Activated CD8-positive, alpha-beta memory T cell treated with anti-CD3 and anti-CD28 coated beads for 36 hours (primary cell): ENCODE data around the gene MACROH2A1. TPM values are rescaled to one million over a fixed set of nuclear protein-coding genes. Genes with fewer than 3 reads are reported as not detected.

ENCODE experiments used
- CTCF ChIA-PET: fragments of 350-600 bp; sonication (Branson Sonifier 250); formaldehyde crosslinking; loops from one replicate; lab custom pipeline; 2021; ENCODE audit warnings: antibody characterized with exemption; lab: Charles Lee
- POLR2A ChIA-PET: fragments of 350-600 bp; sonication (Branson Sonifier 250); formaldehyde crosslinking; loops from one replicate; lab custom pipeline; 2021; ENCODE audit warnings: antibody characterized with exemption; lab: Charles Lee
- total RNA-seq, 2 experiments: library from RNA; stranded (reverse); gene quantifications; one replicate each; pipeline ENCODE4 v1.2.3, GENCODE V29; 2021

The MACROH2A1 gene
- 100 to 1,000 TPM; 198 to 201 TPM for total RNA-seq

DNA sequence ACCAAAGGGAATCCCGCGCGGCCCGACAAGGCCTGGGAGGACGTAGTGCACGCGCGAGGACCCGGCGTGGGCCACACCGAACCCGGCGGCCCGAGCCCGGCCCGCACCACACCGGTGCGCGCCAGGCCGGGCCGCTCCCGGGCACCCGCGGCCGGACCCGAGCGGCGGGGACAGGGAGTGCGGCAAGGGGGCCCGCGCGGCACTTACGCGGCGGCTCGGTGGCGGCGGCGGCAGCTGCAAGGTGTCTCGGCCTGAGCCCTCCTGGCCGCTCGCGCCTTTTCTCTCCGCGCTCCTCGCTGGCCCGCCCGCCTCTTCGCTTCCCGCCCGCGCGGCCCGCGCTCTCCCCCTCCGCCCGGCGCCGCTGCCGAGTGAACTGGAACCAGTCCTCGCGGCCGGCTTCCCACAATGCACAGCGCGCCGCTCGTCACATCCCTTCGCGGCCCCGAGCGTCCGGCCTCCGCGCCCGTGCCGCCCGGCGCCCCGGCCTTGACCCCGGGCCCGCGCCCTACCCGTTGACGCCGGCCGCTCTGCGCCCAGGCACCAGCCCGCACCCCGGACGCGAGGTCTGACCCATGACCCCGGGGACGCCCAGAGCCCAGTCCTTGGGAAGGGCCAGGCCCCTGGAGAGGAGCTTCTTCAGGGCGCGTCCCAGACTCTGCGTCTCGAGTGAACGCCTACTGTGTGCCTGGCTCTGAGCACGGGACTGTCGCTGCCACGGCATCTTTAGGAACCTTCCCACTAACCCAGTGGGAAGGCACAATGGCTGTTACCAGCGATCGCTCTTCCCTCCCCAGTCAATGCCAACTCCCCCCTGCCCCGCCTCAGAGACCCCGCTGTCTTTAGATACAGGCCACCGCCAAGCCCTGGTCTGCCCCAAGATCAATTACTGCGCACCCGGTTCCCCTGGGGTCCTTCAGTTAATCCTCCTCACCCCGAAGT lies at the start of gene MACROH2A1:
Gene MACROH2A1, minus strand, starts transcription at position 377 of the 939 bp plus-strand sequence. CDS start 10,138 bp downstream, outside the sequence.
- ChIA-PET POLR2A (no interaction called here), CTCF (interaction anchor here (0.8 kb wide), 1 partner anchor 27 kb away, joined by 3 read pairs; no protein-coding TSS in a partner anchor)

DNA sequence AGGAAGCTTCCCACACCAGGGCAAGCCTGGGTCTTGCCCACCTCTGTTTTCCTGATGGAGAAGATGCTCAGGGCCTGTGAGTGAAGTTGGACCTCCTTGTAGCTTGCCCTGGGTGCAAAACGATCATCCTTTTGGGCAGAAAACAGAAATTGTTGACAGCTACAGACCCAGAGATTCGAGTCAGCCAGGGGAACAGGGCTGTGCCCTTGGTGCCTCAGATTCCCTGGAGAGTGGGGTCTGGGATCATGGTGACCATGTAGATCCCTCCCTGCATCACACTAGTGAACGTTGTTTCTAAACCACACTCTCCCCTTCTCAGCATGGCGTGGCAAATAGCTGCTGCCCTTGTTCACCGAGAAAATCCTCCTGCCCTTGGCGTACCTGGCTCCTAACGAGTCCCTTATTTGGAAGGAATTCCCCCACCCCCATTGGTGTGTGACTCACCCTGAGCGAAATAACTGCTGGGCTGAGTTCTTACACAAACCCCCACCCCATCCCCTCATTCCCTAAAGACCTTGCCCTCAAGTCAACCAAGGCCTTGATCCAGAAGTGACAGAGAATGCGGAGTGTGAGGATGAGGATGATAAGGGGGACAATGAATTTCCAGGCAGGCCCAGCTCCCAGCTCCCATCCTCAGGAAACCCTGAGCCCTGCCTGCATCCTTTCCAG lies 49.2 kb upstream of the MACROH2A1 start:
- POLR2A ChIA-PET: no interaction called here
- CTCF ChIA-PET: interaction anchor here (1.2 to 1.8 kb wide), 2 partner anchors 9 to 17 kb away, joined by 6 to 7 read pairs; no protein-coding TSS in a partner anchor

DNA sequence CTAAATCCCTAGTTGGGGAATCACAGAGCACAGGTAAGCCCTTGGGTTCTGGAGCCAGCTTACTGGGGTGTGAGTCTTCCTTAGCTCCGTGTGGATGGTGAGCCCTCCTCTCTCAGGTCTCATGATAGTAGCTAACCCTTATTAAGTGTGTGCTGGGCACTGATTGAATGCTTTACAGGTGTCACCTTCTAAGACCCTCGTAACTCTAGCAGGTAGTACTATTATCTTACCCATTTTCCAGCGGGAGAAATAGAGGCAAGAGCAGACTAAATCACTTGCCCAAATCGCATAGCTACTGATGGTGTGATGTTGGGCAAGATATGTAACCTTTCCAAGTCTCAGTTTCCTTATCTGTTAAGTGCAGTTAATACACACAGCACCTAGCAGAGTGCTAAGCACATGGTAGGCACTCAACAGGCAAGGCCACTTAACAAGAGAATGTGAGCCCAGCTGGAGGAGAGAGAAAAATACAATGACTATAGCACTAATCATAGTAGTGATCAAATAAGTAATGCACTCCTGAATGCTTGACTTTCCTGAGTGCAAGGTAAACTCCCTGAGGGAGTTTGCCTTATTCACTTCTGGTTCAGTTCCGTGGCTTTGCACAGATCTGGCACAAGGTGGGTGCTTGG lies 48.4 kb upstream of the MACROH2A1 start, which contains the start of gene DCANP1:
Gene DCANP1, minus strand, starts transcription at position 51 of the 632 bp plus-strand sequence. CDS start 240 bp downstream, outside the sequence.
- POLR2A ChIA-PET: no interaction called here
- CTCF ChIA-PET: no interaction called here

DNA sequence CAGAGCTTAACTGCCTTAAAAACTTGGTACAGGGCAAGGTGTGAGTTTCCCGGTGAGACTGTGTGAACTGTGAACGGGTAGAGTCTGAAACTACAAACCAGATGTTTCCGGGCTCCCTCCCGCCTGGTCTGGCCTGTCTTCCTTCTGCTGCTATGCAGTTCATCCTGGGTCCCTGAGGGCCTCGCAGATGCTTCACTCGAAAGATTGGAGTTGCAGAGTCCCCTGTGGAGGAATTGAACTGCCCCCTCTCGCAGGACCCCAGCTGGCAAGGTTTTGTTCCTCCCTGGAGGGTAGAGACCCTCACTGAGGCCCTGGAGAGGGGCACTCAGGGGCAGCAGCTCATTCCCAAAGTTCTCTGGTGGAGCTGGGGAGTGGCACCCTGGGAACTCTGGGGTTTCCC lies 47.6 kb upstream of the MACROH2A1 start:
- ChIA-PET CTCF (no interaction called here), POLR2A (no interaction called here)

DNA sequence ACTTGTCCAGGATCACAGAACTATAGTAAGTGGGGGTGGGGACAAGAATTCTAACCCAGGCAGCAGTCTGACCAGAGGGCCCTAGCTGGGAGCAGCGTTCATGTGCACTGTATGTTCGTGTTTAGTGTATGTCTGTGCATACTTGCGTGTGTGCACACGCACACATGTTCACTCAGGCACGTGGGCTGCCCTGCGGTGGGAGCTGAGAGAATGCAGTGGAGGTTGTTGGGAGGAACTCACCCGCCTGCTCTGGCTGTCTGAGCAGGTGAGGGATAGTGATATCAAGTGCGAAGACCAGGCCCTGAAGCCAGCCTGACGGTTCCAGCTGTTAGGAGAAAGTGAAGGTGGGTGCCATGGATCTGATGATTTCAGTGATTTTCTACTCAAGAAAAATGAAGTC lies 47.2 kb upstream of the MACROH2A1 start:
- ChIA-PET CTCF (no interaction called here), POLR2A (no interaction called here)

DNA sequence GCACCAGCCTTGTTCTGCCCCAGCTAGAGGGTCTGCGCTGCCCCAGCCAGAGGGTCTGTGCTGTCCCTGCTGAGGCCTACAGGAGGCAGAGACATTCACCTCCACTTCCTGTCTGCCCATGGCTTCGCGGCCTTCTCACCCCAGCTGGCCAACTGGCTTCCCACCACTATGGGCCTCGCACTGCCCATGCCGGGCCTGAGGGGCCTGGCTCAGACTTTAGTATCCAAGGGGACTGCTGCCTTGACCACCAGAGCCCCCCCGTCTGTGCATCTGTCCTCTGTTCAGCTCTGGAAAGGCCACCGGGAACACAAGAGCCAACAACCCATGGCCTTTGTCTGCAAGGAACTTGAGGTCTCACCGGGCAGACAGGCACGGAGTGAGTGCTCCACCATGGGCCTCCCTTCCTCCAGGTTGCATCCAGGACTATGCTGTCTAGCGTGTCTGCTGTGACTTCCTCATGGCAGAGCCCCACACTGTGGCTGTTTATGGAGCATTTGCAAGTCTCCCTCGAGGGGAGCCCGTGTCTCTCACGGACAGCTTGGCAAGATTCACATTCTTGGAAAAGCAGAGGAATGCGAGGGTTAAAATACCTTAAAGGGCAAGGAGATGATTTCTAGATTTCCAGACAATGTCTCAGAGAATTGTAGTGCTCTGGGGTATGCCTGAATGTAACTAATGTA lies 46.4 kb upstream of the MACROH2A1 start:
- ChIA-PET CTCF (no interaction called here), POLR2A (no interaction called here)

DNA sequence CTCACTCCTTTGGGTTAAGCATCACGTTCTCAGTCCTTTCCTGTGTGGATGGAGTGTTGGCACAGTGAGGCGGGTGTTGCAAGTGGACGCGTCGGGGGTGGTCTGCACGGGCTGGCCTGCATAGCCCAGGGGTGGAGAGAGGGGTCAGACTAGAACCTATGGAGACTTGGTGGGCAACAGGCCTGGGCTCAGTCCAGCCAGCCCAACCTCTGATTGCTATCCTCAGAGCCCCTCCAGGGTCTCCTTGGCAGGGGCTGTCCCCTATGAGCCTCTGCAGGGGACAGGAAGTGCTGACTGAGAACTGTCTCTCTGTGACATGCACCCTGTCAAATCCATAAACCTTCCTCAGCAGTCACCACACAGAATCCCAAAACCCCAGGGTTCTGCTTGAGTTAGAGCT lies 45.9 kb upstream of the MACROH2A1 start:
- POLR2A ChIA-PET: no interaction called here
- CTCF ChIA-PET: no interaction called here

DNA sequence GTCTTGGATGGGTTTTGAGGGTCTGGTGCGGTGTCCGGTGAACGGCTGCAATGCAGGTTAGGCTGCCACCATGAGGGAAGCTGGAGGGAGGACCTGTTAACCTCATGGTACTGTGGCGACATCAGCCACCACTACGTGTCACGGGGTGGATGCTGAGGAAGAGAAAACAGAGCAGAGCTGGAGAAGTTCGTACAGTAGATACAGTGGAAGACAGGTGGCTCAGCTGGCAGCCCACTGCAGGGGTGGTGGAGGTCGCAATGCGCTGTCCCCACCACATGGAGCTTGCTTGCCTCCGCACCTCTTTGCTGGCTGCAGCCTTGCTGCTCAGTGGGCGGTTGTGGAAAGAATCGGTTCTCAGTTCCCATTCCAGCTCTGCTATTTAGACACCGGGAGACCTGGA lies 45.3 kb upstream of the MACROH2A1 start:
- ChIA-PET CTCF (no interaction called here), POLR2A (no interaction called here)

DNA sequence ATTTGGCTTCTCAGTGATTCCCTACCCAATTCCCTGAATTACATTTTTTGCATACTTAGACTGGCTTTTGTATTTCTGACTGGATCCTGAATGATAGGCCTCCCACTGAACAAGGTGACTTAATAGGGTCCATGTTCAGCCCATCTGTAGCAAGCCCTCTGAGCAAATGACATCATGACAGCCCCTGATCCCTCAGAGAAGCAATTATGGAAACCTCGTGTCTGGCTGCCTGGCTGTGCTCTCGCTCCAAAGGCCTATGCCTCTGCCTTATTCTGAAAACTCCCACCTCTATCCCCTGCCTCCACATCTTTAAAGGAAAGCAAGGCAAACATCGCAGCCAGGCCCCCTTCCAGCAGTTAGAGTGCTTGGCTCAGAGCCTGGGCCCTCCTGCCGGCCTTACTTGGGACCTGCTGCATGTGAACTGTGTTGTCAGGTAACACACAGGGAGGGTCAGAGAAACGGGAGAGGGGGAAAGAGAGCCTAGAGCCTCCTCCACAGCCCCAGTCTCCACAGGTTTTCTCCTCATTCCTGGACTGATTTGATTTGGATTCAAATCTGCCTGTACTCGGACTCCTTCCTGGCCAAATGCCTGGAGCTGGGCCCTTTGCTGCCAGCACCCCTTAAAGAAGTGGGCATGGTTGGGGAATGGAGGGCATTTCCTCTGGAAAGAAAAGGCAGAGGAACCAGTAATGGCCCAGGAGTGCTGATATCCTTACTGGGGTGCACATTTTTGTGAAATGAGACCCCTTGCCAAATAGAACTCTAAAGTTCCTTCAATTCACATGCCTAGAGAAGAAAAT lies 44.3 kb upstream of the MACROH2A1 start:
- CTCF ChIA-PET: no interaction called here

DNA sequence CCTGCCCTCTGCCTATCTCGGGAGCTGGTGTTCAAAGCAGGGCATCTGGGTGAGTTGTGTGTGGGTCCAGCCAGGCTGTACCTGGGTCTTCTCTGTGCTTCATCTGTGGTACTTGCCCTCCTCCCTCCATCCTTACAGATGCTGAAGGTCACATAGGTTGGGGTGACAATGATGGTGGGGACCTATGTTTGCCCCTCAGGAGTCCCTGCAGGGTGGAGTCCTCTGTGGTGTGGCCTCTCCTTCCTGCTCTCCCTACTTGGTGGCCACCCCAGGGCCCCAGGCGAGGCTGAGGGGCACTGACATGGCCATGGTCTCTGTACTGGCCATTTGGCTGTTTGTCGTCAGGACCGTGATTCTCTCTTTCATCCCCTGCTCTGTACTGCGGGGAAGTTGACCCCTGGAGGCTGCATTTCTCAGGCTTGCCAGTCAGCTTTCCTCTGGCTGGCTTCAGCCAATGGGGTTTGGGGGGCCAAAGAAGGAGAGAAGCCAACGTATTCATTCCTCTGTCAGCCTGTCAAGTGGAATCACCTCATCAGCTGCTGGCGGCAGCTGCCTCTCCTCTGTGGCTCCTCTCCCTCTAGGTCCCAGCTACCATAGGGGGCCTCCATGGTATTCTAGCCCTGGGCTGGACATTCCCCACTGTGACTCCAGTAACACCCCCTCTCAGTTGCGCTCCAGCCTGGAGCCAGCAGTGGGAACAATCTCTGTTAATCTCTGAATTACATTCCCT lies 43.6 kb upstream of the MACROH2A1 start:
- POLR2A ChIA-PET: no interaction called here
- CTCF ChIA-PET: no interaction called here

More for the DNA sequence above, 44.3 kb upstream of the MACROH2A1 start:
- POLR2A ChIA-PET: no interaction called here

DNA sequence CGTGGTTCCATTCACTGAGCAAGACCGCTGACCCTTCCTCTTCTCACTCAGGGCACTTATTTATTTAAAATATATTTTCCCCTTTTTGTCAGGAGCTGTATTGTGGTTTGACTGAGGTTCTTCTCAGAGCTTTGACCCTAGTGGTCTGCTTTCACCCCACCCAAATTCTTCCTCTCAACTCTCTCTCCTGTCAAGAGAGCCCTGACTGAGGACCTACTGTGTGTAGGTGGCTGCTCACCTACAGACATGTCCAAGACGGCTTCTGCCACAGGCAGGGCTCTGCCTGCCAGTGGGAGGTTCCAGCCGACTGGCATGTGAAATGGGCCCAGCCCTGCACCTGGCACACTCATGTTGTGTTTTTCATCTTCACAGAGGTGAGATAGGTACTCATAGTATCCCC lies 42.9 kb upstream of the MACROH2A1 start:
- CTCF ChIA-PET: no interaction called here

DNA sequence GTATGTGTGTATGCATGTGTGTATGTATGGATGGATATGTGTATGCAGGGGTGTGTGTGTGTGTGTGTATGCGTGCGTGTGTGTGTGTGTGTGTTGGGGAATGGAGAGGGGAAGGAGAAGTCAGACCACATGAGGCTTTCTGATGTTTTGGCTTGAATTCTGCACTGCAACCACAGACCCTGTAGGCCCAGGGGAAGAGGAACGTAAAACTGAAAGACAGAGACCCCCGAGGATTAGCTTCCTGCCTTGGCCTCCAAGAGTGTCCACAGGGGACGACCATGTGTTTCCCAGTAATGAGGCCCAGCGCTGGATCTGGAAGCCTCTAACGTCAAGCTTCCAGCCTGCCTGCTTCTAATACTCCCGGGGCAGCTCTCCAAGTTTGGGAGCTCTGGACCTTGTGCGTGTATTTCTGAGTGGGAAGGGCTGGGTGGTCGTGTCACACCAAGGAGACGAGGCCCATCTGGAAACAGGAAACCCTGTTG lies 42.4 kb upstream of the MACROH2A1 start:
- CTCF ChIA-PET: no interaction called here

More for the DNA sequence above, 42.9 kb upstream of the MACROH2A1 start:
- POLR2A ChIA-PET: no interaction called here

DNA sequence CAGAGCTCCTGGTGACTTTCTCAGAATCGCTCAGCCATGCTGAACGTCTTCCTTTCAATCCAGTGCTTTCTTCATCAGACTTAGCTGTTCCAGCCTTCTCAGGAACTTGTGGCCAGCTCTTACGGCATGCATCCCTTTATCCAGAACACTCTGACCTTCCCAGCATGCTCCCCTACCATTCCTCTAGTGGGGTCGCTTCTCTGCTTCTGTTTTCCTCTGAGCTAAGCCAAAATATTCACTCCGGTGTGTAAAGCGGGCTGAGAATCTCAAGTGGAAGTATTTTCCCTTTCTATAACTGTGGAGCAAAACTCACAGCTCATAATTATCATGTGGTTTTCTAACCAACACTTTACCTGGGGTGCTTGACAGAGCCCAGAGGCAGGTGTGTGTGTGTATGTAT lies 41.9 kb upstream of the MACROH2A1 start:
- ChIA-PET CTCF (interaction anchor here (1.4 kb wide), 1 partner anchor 15 kb away, joined by 5 read pairs; no protein-coding TSS in a partner anchor), POLR2A (no interaction called here)

More for the DNA sequence above, 42.4 kb upstream of the MACROH2A1 start:
- POLR2A ChIA-PET: no interaction called here

DNA sequence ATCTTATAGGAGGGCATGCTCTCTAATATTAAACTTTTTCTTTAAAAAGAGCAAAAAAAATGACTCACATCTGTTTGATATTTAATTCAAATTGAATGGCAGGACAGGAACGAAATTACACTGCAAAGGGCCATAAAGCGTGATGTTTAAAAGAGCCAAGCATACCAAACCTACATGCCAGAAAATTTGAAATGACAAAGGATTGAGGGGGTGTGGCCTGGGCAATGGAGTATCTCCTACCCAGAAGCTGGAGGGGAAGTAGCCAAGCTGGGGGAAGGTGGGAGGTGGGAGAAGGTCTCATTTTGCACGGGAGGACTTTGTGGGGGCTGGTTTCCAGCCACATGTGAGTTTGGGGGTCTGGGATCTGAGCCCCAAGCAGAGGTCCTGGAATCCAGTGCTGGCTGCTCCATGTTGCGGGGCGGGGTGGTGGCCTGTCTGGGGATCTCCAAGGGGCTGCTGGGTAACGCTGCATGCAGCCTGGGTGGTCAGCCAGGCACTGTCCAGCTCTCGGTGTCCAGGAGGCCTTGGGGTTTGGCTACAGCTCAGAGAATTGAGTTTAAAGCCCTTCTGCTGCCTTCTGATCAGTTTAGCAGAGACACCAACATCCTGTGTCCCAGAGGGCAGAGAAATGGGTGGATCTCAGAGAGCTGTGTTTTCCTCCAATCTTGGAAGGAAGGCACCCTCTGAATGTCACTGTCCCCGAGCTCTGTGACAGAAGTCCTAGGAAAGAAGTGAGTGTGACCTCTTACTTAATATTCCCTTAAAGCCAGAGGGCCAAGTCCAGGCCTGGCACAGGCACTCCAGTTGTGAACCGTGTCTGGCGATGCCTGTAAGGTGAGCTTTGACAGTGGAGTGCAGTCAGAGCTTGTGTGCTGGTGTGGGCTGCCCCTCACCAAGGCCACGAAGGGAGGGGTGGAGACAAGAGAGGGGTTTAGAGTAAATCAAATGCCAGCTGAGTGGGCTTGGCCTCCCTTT lies 40.5 kb upstream of the MACROH2A1 start:
- ChIA-PET POLR2A (no interaction called here), CTCF (interaction anchor here (1.4 kb wide), 1 partner anchor 14 kb away, joined by 5 read pairs; no protein-coding TSS in a partner anchor)

DNA sequence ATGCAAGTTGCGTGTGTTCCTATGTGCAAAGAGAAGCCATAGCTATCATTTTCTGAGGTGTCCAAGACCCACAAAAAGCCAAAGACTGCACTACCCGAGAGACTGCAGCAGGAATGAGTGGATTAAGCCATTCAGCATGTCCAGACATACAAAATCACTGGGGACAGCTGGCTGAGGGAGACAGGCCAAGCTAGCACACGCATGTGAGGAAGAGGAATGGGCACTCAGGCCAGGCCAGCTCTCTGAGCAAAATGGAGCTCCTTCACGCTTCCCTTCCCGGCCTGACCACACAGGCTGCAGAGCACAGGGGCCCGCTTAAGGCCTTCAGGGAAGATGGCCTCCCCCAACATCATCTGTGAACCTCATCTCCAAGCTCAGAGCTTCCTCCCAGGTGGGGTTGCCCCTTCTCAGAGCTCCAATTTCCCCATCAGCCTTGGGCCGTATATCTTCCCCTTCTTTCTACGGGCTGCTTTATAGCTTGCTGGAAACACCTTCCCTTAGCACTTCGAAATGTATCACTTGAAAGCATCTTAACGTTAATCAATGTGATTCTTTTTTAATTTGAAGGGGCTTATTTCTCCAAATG lies 39.7 kb upstream of the MACROH2A1 start:
- ChIA-PET CTCF (interaction anchor here (1.4 kb wide), 1 partner anchor 13 kb away, joined by 5 read pairs; no protein-coding TSS in a partner anchor), POLR2A (no interaction called here)
